A204.1 (cell line): Measurements from ENCODE around the gene GLRA1.
"Not testable (repeated sequence)": the region's sequence is repeated elsewhere in the genome, so short reads cannot be mapped to it uniquely, and the experiment has no call there.

Experiments used
- FAIRE-seq: peaks from 2 replicates; lab custom pipeline; 2012; peaks lifted over from hg19 to GRCh38; lab: Jason Lieb, UNC

GLRA1 gene

DNA sequence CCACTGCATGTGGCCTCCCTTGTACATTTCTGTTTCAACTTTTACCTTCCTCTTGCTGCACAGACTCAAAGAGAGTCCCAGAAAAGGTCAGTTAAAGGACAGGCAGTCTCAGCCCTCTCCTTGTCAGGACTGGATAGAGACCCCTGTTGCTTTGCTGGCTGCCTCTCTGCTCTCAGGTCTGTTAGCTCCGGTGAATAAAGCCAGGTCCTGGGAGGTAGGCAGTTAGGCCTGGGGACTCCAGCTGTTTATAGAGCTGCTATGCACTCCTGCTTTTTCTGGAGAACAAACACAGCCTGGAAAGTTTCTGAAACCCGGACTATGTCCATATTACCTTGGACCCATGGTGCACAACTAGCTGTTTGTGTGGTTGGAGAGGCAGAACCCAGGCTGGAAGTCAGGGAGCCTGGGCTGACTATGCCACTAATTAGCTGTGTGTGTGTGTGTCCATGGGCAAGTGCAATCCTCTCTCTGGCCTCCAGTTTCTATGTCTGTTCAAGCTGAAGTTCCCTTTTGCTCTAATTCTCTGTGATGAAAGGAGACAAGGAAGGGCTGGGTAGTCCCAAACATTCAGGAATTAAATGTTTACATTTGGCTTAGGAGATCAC, 42.9 kb downstream of the GLRA1 start:
- no peak for FAIRE-seq

- no peak for FAIRE-seq
These were observed 44.3 kb downstream of the GLRA1 start for GRCh38 chr5:151880324-151880723.

DNA sequence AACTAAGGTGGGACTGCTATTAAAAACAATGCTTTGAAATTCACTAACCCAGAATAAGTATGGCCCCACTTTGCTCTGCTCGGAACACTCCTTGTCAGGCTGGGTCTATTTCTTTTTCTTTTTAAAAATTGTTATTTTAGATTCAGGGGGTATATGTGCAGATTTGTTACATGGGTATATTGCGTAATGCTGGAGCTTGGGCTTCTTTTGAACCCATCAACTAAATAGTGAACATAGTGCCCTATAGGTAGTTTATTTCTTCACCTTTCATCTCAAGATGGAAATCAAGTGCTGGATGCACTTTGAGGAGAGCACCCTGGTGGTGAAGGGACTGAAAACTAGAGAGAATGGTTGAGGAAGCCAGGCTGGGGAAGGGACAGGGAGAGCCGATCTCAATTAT, 51.0 kb downstream of the GLRA1 start:
- no peak for FAIRE-seq

DNA sequence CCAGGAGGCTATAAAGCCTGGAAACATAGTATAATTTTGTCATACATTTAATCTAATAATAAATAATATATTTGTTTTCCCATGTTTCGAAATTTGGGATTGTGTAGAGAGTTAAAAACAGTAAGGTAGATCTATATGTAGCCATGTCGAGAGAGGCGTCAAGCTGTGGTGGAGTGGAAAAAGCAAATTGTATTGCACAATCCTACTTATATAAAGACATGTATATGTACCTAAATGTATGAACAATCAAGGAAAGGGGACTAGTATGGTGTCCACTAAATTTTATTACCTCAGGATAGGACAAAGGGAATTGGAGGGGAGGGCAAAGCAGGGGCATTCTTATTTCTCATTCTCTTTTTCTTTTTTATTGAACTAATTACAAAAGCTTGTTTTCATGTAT, 52.0 kb downstream of the GLRA1 start:
- no peak for FAIRE-seq

- FAIRE-seq = no peak
These were observed 53.8 kb downstream of the GLRA1 start for GRCh38 chr5:151870820-151871219.

DNA sequence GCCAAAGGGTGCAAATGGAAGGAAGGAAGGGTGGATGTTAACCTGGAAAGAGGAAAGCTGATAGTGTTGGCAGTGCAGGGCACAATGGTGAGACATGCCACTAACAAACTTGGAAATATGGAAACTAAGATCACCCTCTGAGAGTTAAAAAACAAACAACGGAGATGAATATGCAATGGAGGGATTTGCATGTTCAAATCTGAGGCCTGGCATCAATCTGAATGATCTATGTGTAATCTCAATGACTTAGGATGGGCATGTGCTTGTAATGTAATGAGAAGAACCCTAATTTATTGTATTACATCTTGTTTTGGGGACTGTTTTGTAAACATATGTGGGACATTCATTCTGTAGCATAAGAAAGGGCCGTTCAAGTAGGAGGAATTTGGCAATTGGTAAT, 54.4 kb downstream of the GLRA1 start:
- no peak for FAIRE-seq

DNA sequence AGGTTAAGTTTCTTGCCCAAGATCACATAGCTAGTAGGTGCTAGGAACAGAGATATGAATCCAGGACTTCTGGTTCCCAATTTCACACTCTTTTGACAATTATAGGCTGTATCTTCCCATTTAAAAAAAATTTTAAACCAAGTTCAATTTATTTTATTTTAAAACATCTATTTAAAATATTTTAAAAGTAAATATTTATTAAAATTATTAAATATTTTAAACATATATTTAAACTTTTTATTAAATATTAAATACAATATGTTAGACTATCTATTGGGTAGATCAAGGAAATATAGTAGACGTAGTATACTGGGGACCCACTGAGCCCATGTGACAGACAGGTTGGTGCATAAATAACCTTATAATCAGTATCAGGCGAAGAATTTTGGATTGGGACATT, 54.8 kb downstream of the GLRA1 start:
- peak; percentile 64 for FAIRE-seq

- no peak for FAIRE-seq
These were observed 56.2 kb downstream of the GLRA1 start for GRCh38 chr5:151868451-151868850.

DNA sequence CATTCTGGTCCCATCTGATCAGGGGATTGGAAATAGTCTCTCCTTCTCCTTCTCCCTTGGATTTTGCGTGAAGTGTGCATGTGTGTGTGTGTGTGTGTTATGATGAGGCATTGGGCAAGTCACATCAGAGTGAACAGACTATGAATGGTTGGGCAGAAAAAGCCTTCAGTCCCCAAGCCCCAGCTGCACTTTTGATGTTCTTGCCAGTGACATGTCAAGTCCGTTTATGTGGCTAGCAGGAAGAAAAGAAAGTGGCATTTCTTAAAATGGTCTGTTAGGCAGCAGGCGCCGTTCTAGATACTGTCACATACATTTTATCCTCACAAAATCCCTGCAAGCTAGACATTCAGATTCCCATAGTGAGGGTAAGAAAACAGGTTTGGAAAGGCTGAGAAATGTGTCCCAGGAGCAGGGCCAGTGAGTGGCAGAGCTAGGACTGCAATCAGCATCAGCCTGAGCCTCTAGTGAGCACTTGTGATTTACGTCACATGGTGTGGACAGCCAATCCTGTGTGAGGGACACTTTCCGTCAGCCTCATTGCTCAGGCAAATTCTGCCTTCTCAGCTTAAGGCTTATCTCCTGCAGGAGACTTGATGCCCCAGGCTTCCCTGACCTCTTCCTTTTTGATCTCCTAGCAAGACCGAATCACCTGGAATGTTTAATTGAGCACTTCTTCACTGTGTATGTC, 60.4 kb downstream of the GLRA1 start:
- FAIRE-seq = no peak

DNA sequence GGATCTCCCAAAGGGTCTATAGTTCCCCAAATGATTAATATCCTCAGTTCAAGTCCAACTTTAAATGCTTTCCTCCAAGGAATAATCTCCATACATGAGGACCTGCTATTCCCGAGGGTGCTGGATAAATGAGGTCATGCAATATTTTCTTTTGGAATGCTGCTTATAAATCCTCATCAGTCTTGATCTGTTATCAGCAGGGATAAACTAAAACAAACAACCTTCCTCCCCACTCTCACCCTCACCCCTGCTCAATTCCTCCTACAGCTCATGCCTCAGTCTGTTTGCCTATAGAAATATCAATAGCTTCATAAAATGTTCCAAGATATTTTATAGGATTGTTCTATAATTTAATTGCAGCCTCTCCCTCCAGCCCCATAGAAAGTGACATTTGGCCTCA, 61.1 kb downstream of the GLRA1 start:
- no peak for FAIRE-seq

DNA sequence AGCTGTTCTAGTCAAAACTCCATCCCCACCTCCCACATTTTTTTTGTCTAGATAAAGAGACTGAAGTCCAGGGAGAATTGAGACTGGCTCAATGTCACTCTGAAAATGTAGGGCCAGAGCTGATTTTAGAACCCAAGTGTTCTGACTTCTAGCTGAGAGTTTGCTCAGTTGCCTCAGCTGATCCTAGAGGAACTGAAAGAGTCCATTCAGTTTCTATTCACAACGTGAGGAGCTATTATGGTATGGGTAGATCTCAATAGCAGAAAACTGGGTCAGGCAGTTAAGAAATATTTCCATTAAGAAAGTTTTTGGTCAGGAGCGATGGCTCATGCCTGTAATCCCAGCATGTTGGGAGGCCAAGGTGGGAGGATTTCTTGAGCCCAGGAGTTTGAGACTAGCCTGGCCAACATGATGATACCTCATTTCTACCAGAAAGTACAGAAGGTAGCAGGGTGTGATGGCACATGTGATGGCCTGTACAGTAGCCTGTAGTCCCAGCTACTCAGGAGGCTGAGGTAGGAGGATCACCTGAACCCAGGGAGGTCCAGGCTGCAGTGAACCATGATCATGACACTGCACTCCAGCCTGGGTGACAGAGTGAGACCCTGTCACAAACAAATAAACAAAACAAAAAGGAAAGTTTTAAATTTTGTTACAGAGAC, 61.7 kb downstream of the GLRA1 start:
- FAIRE-seq = no peak

DNA sequence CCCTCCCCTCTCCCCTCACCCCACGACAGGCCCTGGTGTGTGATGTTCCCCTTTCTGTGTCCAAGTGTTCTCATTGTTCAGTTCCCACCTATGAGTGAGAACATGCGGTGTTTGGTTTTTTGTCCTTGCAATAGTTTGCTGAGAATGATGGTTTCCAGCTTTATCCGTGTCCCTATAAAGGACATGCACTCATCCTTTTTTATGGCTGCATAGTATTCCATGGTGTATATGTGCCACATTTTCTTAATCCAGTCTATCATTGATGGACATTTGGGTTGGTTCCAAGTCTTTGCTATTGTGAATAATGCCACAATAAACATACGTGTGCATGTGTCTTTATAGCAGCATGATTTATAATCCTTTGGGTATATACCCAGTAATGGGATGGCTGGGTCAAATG, 63.8 kb downstream of the GLRA1 start:
- FAIRE-seq = not testable (repeated sequence)

- no peak for FAIRE-seq
These were observed 67.8 kb downstream of the GLRA1 start for GRCh38 chr5:151856861-151857260.

GRCh38 chr5:151855701-151856100, 69.0 kb downstream of the GLRA1 start:
- FAIRE-seq = no peak

GRCh38 chr5:151847871-151848270, 76.8 kb downstream of the GLRA1 start:
- FAIRE-seq = no peak

- FAIRE-seq = peak; percentile 3
These were observed 77.9 kb downstream of the GLRA1 start for GRCh38 chr5:151846765-151847164.

- FAIRE-seq = not testable (repeated sequence)
These were observed 91.8 kb downstream of the GLRA1 start for GRCh38 chr5:151832843-151833242.

- no peak for FAIRE-seq
These were observed 95.3 kb downstream of the GLRA1 start for GRCh38 chr5:151829370-151829769.

DNA sequence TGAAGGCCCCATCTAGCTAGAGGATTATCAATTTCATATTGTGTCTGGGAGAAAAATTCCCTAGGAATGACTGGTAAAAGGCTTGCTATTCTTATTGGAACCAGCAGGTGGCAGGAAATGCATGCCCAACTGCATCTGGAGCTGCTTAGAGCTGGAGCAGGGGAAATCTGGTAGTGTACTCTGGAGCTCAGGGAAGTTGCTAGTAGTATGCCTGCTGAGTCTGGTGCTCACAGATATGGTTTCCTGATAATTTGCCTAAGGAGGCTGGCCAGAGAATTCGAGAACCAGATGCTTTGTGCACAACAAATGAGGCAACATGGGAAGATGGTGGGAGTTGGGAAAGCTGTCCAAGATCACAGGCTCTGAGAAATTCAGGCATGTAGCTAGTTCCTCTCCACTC, 99.2 kb downstream of the GLRA1 start:
- FAIRE-seq = peak; percentile 90

DNA sequence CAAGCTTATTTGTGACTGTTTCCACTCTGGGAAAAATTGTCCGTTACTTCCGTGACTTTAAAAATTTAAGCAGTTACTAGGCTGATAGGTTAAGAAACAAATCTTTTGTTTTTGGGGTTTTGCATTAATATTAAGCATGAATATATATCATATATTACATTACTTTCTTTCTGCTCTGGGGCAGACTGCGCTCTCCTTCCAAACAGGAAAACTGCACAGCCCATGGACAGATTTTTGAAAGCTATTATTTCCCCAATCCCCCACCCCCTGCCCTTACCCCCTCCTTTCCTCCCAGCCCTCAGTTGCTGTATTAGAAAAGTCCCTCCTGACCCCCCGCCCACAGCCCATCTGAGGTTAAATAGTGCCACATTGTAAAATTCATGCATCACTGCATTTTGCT, 102.5 kb downstream of the GLRA1 start:
- no peak for FAIRE-seq

GRCh38 chr5:151820903-151821302, 103.7 kb downstream of the GLRA1 start:
- FAIRE-seq = no peak

DNA sequence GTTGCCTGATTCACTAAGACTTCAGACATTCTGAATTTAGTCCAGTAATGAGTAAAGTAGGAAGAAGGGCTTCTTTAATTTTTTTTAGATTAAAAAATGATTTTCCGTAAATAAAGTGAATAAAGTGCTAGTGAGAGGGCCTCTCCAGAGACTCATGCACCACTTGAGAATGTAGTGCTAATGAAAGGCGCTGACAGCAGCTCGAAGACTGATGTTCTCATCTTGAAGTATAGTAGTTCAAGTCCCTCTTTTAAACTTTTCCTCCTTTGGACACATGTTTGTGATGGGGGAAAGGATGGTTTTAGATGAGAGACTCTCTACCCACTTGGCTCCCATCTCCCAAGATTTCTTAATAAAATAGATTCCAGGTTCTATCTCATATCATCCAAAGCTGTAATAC, 104.4 kb downstream of the GLRA1 start:
- FAIRE-seq = no peak

- FAIRE-seq = no peak
These were observed 104.8 kb downstream of the GLRA1 start for GRCh38 chr5:151819830-151820229.

- FAIRE-seq = no peak
These were observed 109.6 kb downstream of the GLRA1 start for GRCh38 chr5:151815051-151815450.
